Measurements from ENCODE around the gene FOXP2. TPM values are rescaled to one million over a fixed set of nuclear protein-coding genes. Genes with fewer than 3 reads are reported as not detected.

The FOXP2 gene
- polyA plus RNA-seq, 3 donors: not detected

GRCh38 chr7:114688443-114689055 lies 273.9 kb downstream of the FOXP2 start:
- no CpG with 5 or more reads among the region's 2 CpGs for WGBS (ENCODE audit: insufficient coverage)
- Mint-ChIP-seq H3K9me3 (peaks cover 0 to 2% (median 0%) of the 10 kb centered on the region in 7 donors), H3K36me3 (no peaks in the 10 kb centered on the region), H3K4me3 (no peak overlapping the region), H3K27me3 (ENCODE audit: low read depth in 3 of 3) (peaks cover 0 to 1% (median 0%) of the 10 kb centered on the region in 3 donors), H3K27ac (no peak overlapping the region), H3K4me1 (no peaks in the 10 kb centered on the region)
- no peak overlapping the region for H3K4me2 ChIP-seq (replicated peaks; ENCODE audit: extremely low read depth, low read length, poor library complexity, severe bottlenecking)
- TF ChIP-seq, protein P1, sequence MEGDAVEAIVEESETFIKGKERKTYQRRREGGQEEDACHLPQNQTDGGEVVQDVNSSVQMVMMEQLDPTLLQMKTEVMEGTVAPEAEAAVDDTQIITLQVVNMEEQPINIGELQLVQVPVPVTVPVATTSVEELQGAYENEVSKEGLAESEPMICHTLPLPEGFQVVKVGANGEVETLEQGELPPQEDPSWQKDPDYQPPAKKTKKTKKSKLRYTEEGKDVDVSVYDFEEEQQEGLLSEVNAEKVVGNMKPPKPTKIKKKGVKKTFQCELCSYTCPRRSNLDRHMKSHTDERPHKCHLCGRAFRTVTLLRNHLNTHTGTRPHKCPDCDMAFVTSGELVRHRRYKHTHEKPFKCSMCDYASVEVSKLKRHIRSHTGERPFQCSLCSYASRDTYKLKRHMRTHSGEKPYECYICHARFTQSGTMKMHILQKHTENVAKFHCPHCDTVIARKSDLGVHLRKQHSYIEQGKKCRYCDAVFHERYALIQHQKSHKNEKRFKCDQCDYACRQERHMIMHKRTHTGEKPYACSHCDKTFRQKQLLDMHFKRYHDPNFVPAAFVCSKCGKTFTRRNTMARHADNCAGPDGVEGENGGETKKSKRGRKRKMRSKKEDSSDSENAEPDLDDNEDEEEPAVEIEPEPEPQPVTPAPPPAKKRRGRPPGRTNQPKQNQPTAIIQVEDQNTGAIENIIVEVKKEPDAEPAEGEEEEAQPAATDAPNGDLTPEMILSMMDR (IDR thresholded peaks at IDR 0.05): no peak
- no peaks in the 10 kb centered on the region for H3K79me2 ChIP-seq (ENCODE audit: insufficient read depth, low read length)
- intact Hi-C loops (cut with micrococcal nuclease): no loop called here
- no peak overlapping the region for H3K4me3 ChIP-seq (replicated peaks in 1 of 3; ENCODE audit: low read depth in 2 of 3, low read length in 3 of 3)
- no peak for DNase-seq
- no peak overlapping the region for H2AFZ ChIP-seq (ENCODE audit: insufficient read depth, low read depth, low read length, poor library complexity, severe bottlenecking)
- no peaks in the 10 kb centered on the region for H4K20me1 ChIP-seq (ENCODE audit: insufficient read depth, low read length)
- no peaks in the 10 kb centered on the region for H3K9me3 ChIP-seq (replicated peaks in 1 of 2; ENCODE audit: control insufficient read depth in 1 of 2, insufficient read depth in 1 of 2, low read length in 2 of 2)
- H3K4me1 ChIP-seq (ENCODE audit: control insufficient read depth in 1 of 2, insufficient read depth in 2 of 2, low read length in 2 of 2): no peaks in the 10 kb centered on the region
- no peaks in the 10 kb centered on the region for H3K27me3 ChIP-seq (ENCODE audit: control insufficient read depth in 2 of 2, insufficient read depth in 2 of 2, low read length in 2 of 2)
- no peak overlapping the region for H3K27ac ChIP-seq (ENCODE audit: low read depth in 1 of 2, low read length in 2 of 2)
- no peaks in the 10 kb centered on the region for H3K36me3 ChIP-seq (replicated peaks in 1 of 2; ENCODE audit: control insufficient read depth in 1 of 2, insufficient read depth in 2 of 2, low read length in 2 of 2)
- H3K9ac ChIP-seq (ENCODE audit: insufficient read depth, low read length, poor library complexity, severe bottlenecking): no peak overlapping the region

DNA sequence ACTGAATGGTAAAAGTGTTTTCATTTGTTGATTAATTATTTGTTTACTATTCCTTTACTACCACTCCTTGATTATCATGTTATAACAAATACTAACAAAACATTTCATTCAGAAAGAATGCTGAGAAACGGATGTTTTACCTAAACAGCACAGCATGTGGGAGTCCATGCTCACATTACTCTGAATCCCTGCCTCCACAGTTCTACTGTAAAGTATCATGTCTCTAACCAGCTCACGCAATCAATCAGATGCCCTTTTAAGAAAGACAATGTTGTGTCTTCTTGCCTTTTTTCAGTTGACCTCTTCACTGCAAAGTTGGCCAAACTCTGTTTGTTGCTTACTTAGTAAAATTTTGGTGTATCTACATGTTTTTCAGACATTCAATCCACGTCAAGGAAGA lies 274.8 kb downstream of the FOXP2 start:
- H3K4me3 Mint-ChIP-seq: no peak overlapping the region
- Histone ChIP-seq H3K4me3 (replicated peaks in 1 of 3; ENCODE audit: low read depth in 2 of 3, low read length in 3 of 3) (no peak overlapping the region), H3K4me1 (ENCODE audit: control insufficient read depth in 1 of 2, insufficient read depth in 2 of 2, low read length in 2 of 2) (no peaks in the 10 kb centered on the region), H3K79me2 (ENCODE audit: insufficient read depth, low read length) (no peaks in the 10 kb centered on the region), H3K9me3 (replicated peaks in 1 of 2; ENCODE audit: control insufficient read depth in 1 of 2, insufficient read depth in 1 of 2, low read length in 2 of 2) (no peaks in the 10 kb centered on the region), H2AFZ (ENCODE audit: insufficient read depth, low read depth, low read length, poor library complexity, severe bottlenecking) (no peak overlapping the region), H3K27ac (ENCODE audit: low read depth in 1 of 2, low read length in 2 of 2) (no peak overlapping the region), H3K4me2 (replicated peaks; ENCODE audit: extremely low read depth, low read length, poor library complexity, severe bottlenecking) (no peak overlapping the region), H3K27me3 (ENCODE audit: control insufficient read depth in 2 of 2, insufficient read depth in 2 of 2, low read length in 2 of 2) (no peaks in the 10 kb centered on the region), H3K9ac (ENCODE audit: insufficient read depth, low read length, poor library complexity, severe bottlenecking) (no peak overlapping the region), H4K20me1 (ENCODE audit: insufficient read depth, low read length) (no peaks in the 10 kb centered on the region), H3K36me3 (replicated peaks in 1 of 2; ENCODE audit: control insufficient read depth in 1 of 2, insufficient read depth in 2 of 2, low read length in 2 of 2) (no peaks in the 10 kb centered on the region)
- no peak for DNase-seq
- H3K36me3 Mint-ChIP-seq: no peaks in the 10 kb centered on the region
- peaks cover 0 to 2% (median 0%) of the 10 kb centered on the region in 7 donors for H3K9me3 Mint-ChIP-seq
- H3K4me1 Mint-ChIP-seq: no peaks in the 10 kb centered on the region
- 93% methylated on average over 1 of the region's 3 CpGs for WGBS (ENCODE audit: insufficient coverage)
- TF ChIP-seq, protein P1 (IDR thresholded peaks at IDR 0.05): no peak
- intact Hi-C loops (cut with micrococcal nuclease): no loop called here
- no peak overlapping the region for H3K27ac Mint-ChIP-seq
- H3K27me3 Mint-ChIP-seq (ENCODE audit: low read depth in 3 of 3): peaks cover 0 to 1% (median 0%) of the 10 kb centered on the region in 3 donors
